ENCODE measurements around the gene TXNRD1.

- TF ChIP-seq CTCF (IDR thresholded peaks at IDR 0.05) (no peak), POLR2A (IDR thresholded peaks at IDR 0.05) (no peak)
Measured at GRCh38 chr12:104360983-104361707, 145.6 kb downstream of the TXNRD1 start.

All from prostate gland (tissue), 2 donors.